Gastroesophageal sphincter (tissue), 3 donors: ENCODE measurements around the gene EDAR.

Source experiments
- CTCF ChIP-seq, 4 experiments: fragments of 200-600 bp in 2 of 4; fragments of 450-650 bp in 2 of 4; sonication (generic) in 1 of 4; IDR thresholded peaks; one replicate each; pipeline ENCODE4 v1.5.1; 2017 to 2019; ENCODE audit warnings: antibody characterized with exemption in 4 of 4, mild to moderate bottlenecking in 2 of 4, moderate library complexity in 2 of 4
- EP300 ChIP-seq: sonication (generic); formaldehyde crosslinking; IDR thresholded peaks from one replicate; pipeline ENCODE4 v1.6.1; 2017; ENCODE audit warnings: antibody characterized with exemption, mild to moderate bottlenecking
- POLR2A ChIP-seq, 2 donors: fragments of 450-650 bp; IDR thresholded peaks; one replicate each; pipeline ENCODE4 v1.6.1; 2017; ENCODE audit warnings: antibody characterized with exemption in 2 of 2, mild to moderate bottlenecking in 2 of 2, moderate library complexity in 1 of 2
- POLR2AphosphoS5 ChIP-seq: sonication (generic); formaldehyde crosslinking; IDR thresholded peaks from one replicate; pipeline ENCODE4 v1.6.1; 2017; ENCODE audit warnings: antibody characterized with exemption

- TF ChIP-seq CTCF (IDR thresholded peaks at IDR 0.05) (no peak), POLR2AphosphoS5 (no peak), EP300 (no peak), POLR2A (IDR thresholded peaks at IDR 0.05) (no peak)
These were observed 6.8 kb downstream of the EDAR start for GRCh38 chr2:108982259-108982679.
